Measurements from ENCODE around the gene HMOX2.

DNA sequence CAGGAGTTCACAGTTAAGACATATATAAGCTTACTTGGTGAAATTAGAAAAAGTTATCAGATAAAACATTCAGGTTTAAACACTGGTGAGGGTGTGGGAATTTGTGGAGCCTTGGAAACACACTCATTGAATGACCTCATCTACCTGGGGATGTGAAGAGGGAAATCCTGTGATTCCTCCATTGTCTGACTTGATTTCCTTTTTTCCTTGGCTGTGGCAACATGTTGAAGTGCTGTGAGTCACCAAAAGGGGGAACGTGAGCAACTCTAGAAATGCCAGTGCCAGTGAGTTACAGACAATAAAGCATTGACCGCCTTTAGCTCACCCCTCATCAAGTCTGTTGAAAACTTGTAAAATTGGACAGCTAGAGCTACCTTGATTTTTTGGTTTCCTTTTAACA is 1.8 kb downstream of the HMOX2 start:
- TF ChIP-seq, protein P1, sequence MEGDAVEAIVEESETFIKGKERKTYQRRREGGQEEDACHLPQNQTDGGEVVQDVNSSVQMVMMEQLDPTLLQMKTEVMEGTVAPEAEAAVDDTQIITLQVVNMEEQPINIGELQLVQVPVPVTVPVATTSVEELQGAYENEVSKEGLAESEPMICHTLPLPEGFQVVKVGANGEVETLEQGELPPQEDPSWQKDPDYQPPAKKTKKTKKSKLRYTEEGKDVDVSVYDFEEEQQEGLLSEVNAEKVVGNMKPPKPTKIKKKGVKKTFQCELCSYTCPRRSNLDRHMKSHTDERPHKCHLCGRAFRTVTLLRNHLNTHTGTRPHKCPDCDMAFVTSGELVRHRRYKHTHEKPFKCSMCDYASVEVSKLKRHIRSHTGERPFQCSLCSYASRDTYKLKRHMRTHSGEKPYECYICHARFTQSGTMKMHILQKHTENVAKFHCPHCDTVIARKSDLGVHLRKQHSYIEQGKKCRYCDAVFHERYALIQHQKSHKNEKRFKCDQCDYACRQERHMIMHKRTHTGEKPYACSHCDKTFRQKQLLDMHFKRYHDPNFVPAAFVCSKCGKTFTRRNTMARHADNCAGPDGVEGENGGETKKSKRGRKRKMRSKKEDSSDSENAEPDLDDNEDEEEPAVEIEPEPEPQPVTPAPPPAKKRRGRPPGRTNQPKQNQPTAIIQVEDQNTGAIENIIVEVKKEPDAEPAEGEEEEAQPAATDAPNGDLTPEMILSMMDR (IDR thresholded peaks at IDR 0.05 in 4 of 5, conservative IDR thresholded peaks at IDR 0.05 in 1 of 5): no peak
- TF ChIP-seq POLR2A (IDR thresholded peaks at IDR 0.05): no peak
